ENCODE results near the gene FYN.

FYN gene

GRCh38 chr6:111806561-111807497 lies 66.4 kb downstream of the FYN start:
- no peak for DNase-seq (ENCODE audit: low read depth in 2 of 2)

- no peak for DNase-seq (ENCODE audit: low read depth in 2 of 2)
These were observed 67.1 kb downstream of the FYN start for GRCh38 chr6:111806165-111806547.

DNA sequence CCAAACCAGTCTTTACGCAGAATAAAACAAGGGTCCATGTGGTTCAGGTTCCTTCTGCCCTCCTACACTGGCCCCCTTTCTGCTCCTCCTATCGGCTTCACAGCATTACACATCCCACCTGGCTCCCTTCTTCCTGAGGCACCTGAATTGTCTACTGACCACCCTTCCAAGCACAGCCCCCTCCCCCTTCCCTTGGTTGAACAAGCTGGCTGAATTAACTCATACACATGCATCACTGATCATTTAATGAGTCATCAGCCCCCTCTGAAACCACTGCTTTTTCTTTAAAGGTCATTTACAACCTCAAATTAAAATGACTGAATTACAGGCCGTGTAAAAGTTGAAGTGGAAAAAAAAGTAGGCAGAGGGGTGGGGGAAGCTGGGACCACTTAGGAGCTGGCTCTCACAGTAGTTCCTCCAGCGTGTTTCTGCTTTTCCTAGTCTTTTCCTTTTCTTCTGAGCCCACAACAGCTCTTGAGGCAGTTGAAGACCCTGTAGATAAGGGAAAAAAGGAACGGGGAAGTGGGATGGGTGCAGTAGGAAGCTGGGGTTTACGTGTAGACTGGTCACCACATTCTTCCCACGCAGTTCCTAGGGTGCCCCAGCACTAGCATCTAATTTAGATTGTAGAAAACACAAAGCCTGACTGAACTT lies 67.6 kb downstream of the FYN start:
- no peak for DNase-seq (ENCODE audit: low read depth in 2 of 2)

- no peak for DNase-seq (ENCODE audit: low read depth in 2 of 2)
These were observed 68.5 kb downstream of the FYN start for GRCh38 chr6:111804627-111805235.

GRCh38 chr6:111803804-111804203 lies 69.4 kb downstream of the FYN start:
- DNase-seq (ENCODE audit: low read depth in 2 of 2) = no peak

DNA sequence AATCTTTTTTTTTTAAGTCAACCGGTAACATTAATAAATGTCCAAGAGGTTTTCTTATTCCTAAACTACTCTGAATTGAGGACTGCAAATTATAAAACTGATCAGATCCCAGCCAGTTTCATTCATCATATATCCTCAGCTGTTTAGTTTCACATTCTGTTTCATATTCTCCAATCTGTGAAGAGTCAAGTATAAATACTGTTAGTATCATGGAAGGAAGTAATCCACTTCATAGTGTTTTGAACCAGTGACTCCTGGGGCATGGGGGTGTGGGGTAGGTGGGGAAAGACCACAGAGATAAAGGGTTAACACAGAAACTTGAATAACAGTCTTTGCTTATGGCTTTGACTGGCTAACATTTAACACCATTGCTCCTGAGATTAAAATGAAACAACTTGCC lies 69.9 kb downstream of the FYN start:
- DNase-seq (ENCODE audit: low read depth in 2 of 2) = no peak

DNA sequence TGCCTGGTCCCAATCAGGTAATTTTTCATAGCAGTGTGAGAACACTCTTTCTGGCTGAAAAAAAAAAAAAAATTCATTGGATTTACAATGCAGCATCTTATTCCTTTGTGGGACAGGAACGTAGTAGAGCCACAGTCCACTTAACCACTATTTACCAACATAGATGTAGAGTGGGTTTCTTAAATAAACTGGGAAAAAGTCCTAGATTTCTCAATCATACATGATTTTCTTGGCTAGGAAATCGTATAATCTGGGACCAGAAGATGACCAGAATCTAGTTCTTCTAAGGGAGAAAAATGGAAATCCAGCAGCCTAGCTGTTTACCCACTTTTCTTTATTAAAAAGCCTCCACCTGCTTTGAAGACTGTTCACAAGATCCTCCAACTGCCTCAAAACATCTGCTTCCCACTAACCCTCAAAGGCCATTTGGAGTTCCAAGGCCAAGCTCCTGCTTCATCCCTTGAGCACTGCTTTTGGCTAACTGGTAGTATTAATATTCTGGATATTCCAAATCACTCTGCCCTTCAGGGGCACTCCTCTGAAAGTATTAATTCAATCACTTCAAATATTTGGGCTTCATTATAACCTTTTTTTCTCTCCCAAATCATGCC lies 70.4 kb downstream of the FYN start:
- DNase-seq (ENCODE audit: low read depth in 2 of 2) = no peak

- no peak for DNase-seq (ENCODE audit: low read depth in 2 of 2)
These were observed 71.2 kb downstream of the FYN start for GRCh38 chr6:111802015-111802414.

DNA sequence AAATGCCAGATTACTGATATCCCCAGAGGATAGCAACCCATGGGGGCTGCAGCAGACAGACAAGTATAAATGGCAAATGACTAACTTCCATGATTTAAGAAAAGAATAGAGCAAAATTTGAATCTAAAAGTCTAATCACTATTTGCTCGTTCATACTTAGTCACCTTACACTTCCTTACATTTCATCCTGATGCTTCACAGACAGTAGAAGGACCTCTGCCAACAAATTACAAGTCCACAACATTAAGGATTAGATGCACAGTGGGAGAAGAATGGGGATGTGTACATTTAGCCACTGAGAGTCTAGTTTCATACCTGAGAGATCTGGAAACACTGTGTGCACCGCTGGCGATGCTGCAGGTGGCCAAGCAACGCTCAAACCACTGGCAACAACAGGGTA lies 72.4 kb downstream of the FYN start:
- no peak for DNase-seq (ENCODE audit: low read depth in 2 of 2)

GRCh38 chr6:111800259-111800765 lies 72.9 kb downstream of the FYN start:
- DNase-seq (ENCODE audit: low read depth in 2 of 2) = no peak

DNA sequence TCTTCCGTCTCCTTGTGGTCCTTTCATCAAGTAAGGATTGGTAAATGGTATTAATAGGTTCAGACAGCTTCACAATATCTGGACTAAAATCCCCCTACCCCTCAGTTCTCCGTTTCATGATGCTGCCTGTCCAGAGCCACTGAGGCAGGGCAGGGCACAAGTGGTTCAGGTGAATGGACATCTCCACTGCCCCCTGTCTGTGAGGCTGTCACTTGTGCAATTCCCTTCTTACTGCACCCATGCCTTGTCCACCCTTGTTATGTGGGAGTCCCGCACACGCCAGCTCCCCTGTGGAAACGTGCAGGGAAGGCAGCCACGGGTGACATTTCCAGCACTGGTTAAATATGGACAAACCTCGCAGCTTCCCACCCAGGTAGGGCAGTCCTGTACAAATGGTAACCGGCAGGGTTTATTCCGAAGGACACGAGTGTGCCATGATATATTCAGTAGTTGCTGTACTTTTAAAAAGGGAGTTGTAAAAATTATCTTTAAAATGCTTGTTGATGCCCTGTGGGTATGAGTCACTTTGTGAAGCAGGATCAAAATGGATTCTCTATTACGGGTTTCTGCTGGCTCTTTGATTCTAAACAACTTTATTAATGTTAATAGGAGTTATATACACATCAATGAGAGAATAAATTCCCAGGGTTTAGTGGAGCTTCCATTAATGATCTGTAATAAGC lies 73.5 kb downstream of the FYN start:
- DNase-seq (ENCODE audit: low read depth in 2 of 2) = no peak

- DNase-seq (ENCODE audit: low read depth in 2 of 2) = no peak
These were observed 74.9 kb downstream of the FYN start for GRCh38 chr6:111798281-111798725.

DNA sequence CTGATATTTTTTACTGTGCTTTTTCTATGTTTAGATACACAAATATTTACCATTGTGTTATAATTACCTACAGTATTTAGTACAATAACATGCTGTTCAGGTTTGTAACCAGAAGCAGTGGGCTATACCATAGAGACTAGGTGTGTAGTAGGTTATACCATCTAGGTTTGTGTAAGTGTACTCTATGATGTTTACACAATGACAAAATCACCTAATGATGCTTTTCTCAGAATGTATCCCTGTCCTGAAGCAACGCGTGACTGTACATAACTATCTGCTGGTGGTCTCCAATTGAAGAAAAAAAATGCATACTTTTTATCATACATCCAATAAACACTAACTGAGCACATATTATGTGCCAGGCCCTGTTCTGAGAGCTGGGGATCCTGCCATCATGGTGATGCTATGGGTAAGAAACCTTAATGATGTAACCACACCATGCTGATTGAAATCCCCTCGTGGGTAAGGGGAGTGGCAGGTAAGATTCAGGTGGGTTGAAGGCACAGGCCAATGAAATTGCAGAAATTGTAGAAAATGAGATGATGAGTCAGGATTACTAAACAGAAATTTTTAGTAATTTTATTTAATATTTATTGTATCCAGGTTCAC lies 76.8 kb downstream of the FYN start:
- DNase-seq (ENCODE audit: low read depth in 2 of 2) = no peak

- no peak for DNase-seq (ENCODE audit: low read depth in 2 of 2)
These were observed 77.7 kb downstream of the FYN start for GRCh38 chr6:111795558-111795957.

GRCh38 chr6:111794727-111795452 lies 78.4 kb downstream of the FYN start:
- DNase-seq (ENCODE audit: low read depth in 2 of 2) = no peak

GRCh38 chr6:111794300-111794699 lies 79.0 kb downstream of the FYN start:
- no peak for DNase-seq (ENCODE audit: low read depth in 2 of 2)

- no peak for DNase-seq (ENCODE audit: low read depth in 2 of 2)
These were observed 79.5 kb downstream of the FYN start for GRCh38 chr6:111793711-111794111.

DNA sequence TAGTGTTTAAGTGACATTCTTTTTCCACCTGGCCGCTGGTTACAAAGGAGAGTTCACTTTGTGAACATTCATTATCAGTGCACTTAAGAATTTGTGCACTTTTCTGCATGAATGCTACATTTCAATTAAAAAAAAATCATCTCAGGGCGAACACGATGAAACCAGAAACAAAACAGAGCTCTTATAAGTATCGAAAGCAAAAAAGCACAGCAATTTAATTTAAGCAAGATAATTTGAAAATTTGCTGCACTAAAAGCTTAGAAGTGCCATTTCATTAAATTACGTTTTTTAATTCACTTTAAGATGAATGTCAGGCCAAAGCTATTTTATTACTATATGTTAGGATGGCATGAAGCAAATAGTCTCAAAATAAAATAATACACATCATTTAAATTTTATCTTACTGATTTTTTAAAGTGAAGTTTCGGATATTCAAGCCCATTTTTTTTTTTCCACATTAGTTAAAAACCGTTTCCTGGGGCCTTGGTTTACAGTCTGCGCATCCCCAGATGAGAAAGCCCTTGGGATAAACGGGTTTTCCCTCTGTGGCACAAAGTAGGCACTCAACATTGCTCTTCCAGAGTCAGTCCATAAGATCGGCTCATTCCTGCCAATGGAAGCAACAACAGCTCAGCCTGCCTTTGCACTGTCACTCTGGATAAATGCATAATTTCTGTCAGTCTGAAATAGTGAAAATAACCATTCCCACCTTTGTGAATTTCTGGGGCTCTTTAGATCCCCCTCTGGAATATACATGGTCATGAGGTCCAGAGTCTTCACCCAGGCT lies 80.1 kb downstream of the FYN start:
- DNase-seq (ENCODE audit: low read depth in 2 of 2) = no peak

DNA sequence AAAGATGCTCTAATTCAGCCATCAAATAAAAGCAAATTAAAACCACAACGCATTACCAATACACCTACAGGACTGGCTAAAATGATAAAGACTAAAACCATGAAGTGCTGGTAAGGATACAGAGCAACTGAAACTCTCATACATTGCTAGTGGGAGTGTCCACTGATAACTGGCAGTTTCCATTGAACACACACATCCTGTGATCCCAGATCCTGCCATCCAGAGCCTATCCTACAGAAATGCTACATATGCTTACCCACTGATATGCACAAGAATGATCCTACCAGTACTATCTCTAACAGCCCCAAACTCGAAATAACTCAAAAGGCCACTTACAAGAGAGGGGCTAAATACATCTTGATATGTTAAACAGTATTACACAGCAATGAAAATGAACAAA lies 81.0 kb downstream of the FYN start:
- DNase-seq (ENCODE audit: low read depth in 2 of 2) = no peak

DNA sequence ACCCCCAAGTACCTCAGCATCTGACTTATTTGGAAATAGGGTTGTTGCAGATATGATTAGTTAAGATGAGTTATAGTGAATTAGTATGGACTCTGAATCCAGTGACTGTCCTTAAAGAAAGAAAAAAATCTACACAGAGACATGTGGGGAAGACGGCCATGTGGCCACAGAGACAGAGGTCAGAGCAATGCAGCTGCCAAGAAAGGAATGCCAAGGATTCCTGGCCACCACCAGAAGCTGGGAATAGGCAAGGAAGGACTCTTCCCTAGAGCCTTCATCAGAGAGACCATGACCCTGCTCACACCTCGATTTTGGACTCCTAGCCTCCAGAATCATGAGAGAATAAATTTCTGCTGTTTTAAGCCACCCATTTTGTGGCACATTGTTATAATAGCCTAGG lies 81.8 kb downstream of the FYN start:
- no peak for DNase-seq (ENCODE audit: low read depth in 2 of 2)
